ENCODE measurements around the gene CUL4B.
"Not testable (repeated sequence)": the region's sequence is repeated elsewhere in the genome, so short reads cannot be mapped to it uniquely, and the experiment has no call there.

CUL4B gene

GRCh38 chrX:120560842-120561633 is at the start of gene CUL4B:
TSS of gene CUL4B (minus strand) at chrX:120560962. CDS start at chrX:120560638, 324 bp downstream.
- FAIRE-seq (peak; percentile 33), DNase-seq (ENCODE audit: low spot score) (peak; percentile 72)

- no peak for FAIRE-seq
Measured at GRCh38 chrX:120604361-120604782, 43.6 kb upstream of the CUL4B start.

GRCh38 chrX:120603707-120604360 is 43.1 kb upstream of the CUL4B start, which contains the start of gene MCTS1:
TSS of gene MCTS1 (plus strand) at chrX:120604101. CDS start at chrX:120604237, 136 bp downstream.
- DNase-seq (ENCODE audit: low spot score) (peak; percentile 92), FAIRE-seq (peak; percentile 92)

More at GRCh38 chrX:120604361-120604782, 43.6 kb upstream of the CUL4B start:
- peak; percentile 23 for DNase-seq (ENCODE audit: low spot score)

GRCh38 chrX:120585702-120586101 is 24.9 kb upstream of the CUL4B start:
- DNase-seq (ENCODE audit: low spot score): no peak
- FAIRE-seq: no peak

- DNase-seq (ENCODE audit: low spot score): no peak
- FAIRE-seq: no peak
Measured at GRCh38 chrX:120575379-120576114, 14.8 kb upstream of the CUL4B start.

GRCh38 chrX:120573806-120574205 is 13.0 kb upstream of the CUL4B start:
- FAIRE-seq; DNase-seq (ENCODE audit: low spot score): not testable (repeated sequence)

GRCh38 chrX:120570011-120570600 is 9.3 kb upstream of the CUL4B start:
- DNase-seq (ENCODE audit: low spot score): no peak
- no peak for FAIRE-seq

- DNase-seq (ENCODE audit: low spot score): no peak
- no peak for FAIRE-seq
Measured at GRCh38 chrX:120568609-120569008, 7.8 kb upstream of the CUL4B start.

GRCh38 chrX:120568035-120568434 is 7.3 kb upstream of the CUL4B start:
- no peak for DNase-seq (ENCODE audit: low spot score)

GRCh38 chrX:120566817-120567216 is 6.1 kb upstream of the CUL4B start:
- DNase-seq (ENCODE audit: low spot score) (no peak), FAIRE-seq (no peak)

More at GRCh38 chrX:120568035-120568434, 7.3 kb upstream of the CUL4B start:
- no peak for FAIRE-seq

GRCh38 chrX:120564925-120565324 is 4.2 kb upstream of the CUL4B start:
- FAIRE-seq: no peak
- DNase-seq (ENCODE audit: low spot score): no peak

GRCh38 chrX:120562569-120562926 is 1.8 kb upstream of the CUL4B start:
- DNase-seq (ENCODE audit: low spot score): no peak
- no peak for FAIRE-seq

- FAIRE-seq: no peak
- DNase-seq (ENCODE audit: low spot score): no peak
Measured at GRCh38 chrX:120561634-120562568, 1.1 kb upstream of the CUL4B start.

- FAIRE-seq: no peak
- DNase-seq (ENCODE audit: low spot score): no peak
Measured at GRCh38 chrX:120560405-120560841, 339 bp downstream of the CUL4B start.

GRCh38 chrX:120559804-120560203 is 958 bp downstream of the CUL4B start:
- FAIRE-seq: no peak
- no peak for DNase-seq (ENCODE audit: low spot score)

- no peak for FAIRE-seq
- DNase-seq (ENCODE audit: low spot score): no peak
Measured at GRCh38 chrX:120556251-120556650, 4.5 kb downstream of the CUL4B start.

GRCh38 chrX:120549483-120550452 is 11.0 kb downstream of the CUL4B start:
- FAIRE-seq (peak; percentile 99), DNase-seq (ENCODE audit: low spot score) (peak; percentile 86)

- DNase-seq (ENCODE audit: low spot score) (no peak), FAIRE-seq (no peak)
Measured at GRCh38 chrX:120536061-120536460, 24.7 kb downstream of the CUL4B start.

Data from RCC 7860 (cell line).